SK-N-SH (cell line): ENCODE results near the gene CFAP20DC.

Source experiments
- EZH2phosphoT487 ChIP-seq: fragments of 200-600 bp; sonication (generic); IDR thresholded peaks from 2 replicates; pipeline ENCODE4 v1.6.1; 2017; ENCODE audit warnings: low read depth, mixed run types, mild to moderate bottlenecking, antibody characterized with exemption, moderate library complexity, borderline replicate concordance
- GABPA ChIP-seq: IDR thresholded peaks from 2 replicates; pipeline ENCODE4 v1.4.0; 2012; ENCODE audit warnings: low read depth, mild to moderate bottlenecking
- GATA2 ChIP-seq: sonication (generic); formaldehyde crosslinking; IDR thresholded peaks from 2 replicates; pipeline ENCODE4 v1.5.0; 2020; ENCODE audit warnings: mild to moderate bottlenecking, missing genetic modification reagents
- MEF2A ChIP-seq: IDR thresholded peaks from 2 replicates; pipeline ENCODE4 v1.4.0; 2012; ENCODE audit warnings: low read depth, borderline replicate concordance
- MXI1 ChIP-seq: IDR thresholded peaks from 2 replicates; pipeline ENCODE4 v1.6.1; 2012; ENCODE audit warnings: mild to moderate bottlenecking, low read depth, low read length, improper control_type of control experiment
- POLR2AphosphoS5 ChIP-seq: IDR thresholded peaks from 2 replicates; pipeline ENCODE4 v1.6.1; 2012; ENCODE audit warnings: low read depth, low read length
- SIN3A ChIP-seq: IDR thresholded peaks from 2 replicates; pipeline ENCODE4 v1.6.1; 2012; ENCODE audit warnings: low read depth, mild to moderate bottlenecking, low read length, moderate library complexity, borderline replicate concordance
- TCF12 ChIP-seq: IDR thresholded peaks from 2 replicates; pipeline ENCODE4 v1.4.0; 2012
- YY1 ChIP-seq: IDR thresholded peaks from 2 replicates; pipeline ENCODE4 v1.4.0; 2012; ENCODE audit warnings: low read depth, mild to moderate bottlenecking
- TF ChIP-seq, protein P1 (sequence below): fragments of 200-600 bp; sonication (generic); IDR thresholded peaks from 2 replicates; pipeline ENCODE4 v1.6.1; 2017; ENCODE audit warnings: antibody characterized with exemption, mild to moderate bottlenecking, moderate library complexity
- TF ChIP-seq, protein P2 (sequence below): IDR thresholded peaks from 2 replicates; pipeline ENCODE4 v1.6.1; 2012; ENCODE audit warnings: mild to moderate bottlenecking, low read depth, low read length, moderate library complexity

DNA sequence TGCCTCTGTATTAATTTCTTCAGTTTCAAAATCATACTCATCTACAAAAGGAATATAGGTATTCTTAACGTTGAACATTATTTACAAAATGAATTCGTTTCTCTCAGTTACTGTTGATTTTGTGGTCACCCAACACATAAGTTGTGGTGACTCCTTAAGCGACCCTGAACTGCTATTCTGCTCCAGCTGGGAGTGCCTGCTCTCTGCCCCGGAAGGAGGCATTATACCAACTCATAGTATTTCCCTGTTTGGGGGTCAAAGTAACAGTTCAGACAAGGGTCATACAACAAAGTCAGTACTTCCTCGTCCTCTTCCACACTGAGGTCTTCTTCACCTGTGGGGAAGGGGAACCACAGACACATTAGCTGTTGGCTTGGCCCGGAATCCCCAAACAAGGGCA is 307.6 kb downstream of the CFAP20DC start:
- TF ChIP-seq MXI1 (no peak), TCF12 (no peak), YY1 (no peak), MEF2A (no peak), GABPA (no peak), SIN3A (no peak), EZH2phosphoT487 (no peak), GATA2 (no peak), POLR2AphosphoS5 (no peak)
- TF ChIP-seq, protein P1, sequence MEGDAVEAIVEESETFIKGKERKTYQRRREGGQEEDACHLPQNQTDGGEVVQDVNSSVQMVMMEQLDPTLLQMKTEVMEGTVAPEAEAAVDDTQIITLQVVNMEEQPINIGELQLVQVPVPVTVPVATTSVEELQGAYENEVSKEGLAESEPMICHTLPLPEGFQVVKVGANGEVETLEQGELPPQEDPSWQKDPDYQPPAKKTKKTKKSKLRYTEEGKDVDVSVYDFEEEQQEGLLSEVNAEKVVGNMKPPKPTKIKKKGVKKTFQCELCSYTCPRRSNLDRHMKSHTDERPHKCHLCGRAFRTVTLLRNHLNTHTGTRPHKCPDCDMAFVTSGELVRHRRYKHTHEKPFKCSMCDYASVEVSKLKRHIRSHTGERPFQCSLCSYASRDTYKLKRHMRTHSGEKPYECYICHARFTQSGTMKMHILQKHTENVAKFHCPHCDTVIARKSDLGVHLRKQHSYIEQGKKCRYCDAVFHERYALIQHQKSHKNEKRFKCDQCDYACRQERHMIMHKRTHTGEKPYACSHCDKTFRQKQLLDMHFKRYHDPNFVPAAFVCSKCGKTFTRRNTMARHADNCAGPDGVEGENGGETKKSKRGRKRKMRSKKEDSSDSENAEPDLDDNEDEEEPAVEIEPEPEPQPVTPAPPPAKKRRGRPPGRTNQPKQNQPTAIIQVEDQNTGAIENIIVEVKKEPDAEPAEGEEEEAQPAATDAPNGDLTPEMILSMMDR: no peak
- TF ChIP-seq, protein P2, sequence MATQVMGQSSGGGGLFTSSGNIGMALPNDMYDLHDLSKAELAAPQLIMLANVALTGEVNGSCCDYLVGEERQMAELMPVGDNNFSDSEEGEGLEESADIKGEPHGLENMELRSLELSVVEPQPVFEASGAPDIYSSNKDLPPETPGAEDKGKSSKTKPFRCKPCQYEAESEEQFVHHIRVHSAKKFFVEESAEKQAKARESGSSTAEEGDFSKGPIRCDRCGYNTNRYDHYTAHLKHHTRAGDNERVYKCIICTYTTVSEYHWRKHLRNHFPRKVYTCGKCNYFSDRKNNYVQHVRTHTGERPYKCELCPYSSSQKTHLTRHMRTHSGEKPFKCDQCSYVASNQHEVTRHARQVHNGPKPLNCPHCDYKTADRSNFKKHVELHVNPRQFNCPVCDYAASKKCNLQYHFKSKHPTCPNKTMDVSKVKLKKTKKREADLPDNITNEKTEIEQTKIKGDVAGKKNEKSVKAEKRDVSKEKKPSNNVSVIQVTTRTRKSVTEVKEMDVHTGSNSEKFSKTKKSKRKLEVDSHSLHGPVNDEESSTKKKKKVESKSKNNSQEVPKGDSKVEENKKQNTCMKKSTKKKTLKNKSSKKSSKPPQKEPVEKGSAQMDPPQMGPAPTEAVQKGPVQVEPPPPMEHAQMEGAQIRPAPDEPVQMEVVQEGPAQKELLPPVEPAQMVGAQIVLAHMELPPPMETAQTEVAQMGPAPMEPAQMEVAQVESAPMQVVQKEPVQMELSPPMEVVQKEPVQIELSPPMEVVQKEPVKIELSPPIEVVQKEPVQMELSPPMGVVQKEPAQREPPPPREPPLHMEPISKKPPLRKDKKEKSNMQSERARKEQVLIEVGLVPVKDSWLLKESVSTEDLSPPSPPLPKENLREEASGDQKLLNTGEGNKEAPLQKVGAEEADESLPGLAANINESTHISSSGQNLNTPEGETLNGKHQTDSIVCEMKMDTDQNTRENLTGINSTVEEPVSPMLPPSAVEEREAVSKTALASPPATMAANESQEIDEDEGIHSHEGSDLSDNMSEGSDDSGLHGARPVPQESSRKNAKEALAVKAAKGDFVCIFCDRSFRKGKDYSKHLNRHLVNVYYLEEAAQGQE: no peak
